NCI-H748 (cell line): ENCODE measurements around the gene OPTC.

Source experiments
- DNase-seq: peaks from one replicate; lab custom pipeline; 2025; ENCODE audit not compliant: unreplicated experiment; lab: John Stamatoyannopoulos, UW

The OPTC gene

DNA sequence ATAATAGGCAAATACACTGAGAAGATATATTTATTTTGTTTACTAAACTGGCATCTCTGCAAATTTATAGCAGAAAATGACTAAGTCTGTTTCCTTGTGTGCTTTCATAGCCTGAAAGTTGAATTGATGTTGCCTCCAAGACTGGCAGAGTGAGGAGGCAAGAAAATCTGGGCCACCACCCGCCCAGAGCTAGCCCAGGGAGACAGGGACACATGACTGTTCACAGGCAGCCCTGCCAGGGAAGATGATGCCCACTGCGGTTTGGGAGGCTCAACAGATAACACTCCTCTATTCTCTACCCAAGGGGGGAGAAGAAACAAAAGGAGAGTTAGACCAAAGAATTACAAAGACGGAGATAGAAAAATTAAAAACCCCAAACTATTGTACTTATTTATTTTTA, 37.1 kb downstream of the OPTC start:
- DNase-seq: no peak

- DNase-seq: no peak
Observed at GRCh38 chr1:203534012-203534411, 40.1 kb downstream of the OPTC start.

DNA sequence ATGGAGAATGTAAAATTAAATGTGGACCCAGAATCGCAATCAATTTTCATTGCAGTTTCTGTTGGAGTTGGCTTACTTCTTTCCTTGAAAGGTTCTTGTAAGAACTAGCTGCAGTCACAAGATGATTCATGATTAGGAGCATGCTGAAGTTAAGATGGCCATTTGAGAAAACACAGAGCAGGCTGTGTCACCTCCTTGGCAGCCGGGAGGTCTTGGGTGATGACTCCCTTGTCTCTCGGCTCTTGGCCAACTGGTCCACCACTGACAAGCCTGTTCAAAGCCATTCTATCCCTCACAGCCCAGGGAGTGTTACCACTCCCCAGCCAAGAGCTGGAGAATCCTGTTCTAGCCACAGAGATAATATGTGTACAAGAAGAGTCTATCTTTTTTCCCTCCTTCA, 40.6 kb downstream of the OPTC start:
- DNase-seq: no peak

GRCh38 chr1:203536575-203536974, 42.6 kb downstream of the OPTC start:
- DNase-seq: no peak

- no peak for DNase-seq
Observed at GRCh38 chr1:203536980-203537455, 43.1 kb downstream of the OPTC start.

- peak; percentile 35 for DNase-seq
Observed at GRCh38 chr1:203537806-203538464, 44.0 kb downstream of the OPTC start.

DNA sequence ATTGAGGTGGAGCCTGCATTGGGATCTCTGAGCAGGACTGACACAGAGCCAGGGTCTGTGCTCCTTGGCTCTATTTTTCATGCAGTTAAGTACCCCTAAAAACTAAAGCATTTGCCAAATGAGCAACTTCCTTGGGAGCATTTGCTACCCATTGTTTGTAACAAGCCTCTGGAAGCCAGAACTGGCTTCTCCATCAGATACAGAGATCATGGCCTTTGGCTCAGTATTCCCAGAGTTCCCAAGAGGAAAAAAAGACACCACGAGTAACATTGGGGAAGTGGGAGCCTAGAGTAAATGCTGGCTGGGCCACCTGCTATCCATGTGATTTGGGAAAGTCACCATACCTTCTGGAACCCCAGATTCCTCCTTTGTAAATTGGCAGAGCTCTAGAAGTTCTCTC, 44.8 kb downstream of the OPTC start:
- no peak for DNase-seq

- DNase-seq: no peak
Observed at GRCh38 chr1:203539831-203540546, 46.0 kb downstream of the OPTC start.

DNA sequence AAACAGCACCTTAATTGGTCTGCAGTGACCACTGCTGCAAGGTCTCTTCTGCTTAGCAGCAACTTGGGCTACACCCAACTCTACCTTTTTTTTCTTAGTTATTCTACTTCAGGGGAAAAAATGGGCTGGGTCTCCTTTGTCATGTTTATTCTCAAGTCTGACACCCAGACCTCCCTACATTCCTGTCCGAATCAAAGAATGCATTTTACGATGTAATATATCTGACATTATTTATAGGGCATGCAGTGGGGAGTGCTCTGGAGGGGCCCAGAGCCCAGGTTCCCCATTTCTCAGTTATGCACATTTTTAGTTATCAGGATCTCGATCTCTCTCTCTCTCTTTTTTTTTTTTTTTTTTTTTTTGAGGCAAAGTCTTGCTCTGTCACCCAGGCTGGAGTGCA, 50.5 kb downstream of the OPTC start:
- DNase-seq: no peak

DNA sequence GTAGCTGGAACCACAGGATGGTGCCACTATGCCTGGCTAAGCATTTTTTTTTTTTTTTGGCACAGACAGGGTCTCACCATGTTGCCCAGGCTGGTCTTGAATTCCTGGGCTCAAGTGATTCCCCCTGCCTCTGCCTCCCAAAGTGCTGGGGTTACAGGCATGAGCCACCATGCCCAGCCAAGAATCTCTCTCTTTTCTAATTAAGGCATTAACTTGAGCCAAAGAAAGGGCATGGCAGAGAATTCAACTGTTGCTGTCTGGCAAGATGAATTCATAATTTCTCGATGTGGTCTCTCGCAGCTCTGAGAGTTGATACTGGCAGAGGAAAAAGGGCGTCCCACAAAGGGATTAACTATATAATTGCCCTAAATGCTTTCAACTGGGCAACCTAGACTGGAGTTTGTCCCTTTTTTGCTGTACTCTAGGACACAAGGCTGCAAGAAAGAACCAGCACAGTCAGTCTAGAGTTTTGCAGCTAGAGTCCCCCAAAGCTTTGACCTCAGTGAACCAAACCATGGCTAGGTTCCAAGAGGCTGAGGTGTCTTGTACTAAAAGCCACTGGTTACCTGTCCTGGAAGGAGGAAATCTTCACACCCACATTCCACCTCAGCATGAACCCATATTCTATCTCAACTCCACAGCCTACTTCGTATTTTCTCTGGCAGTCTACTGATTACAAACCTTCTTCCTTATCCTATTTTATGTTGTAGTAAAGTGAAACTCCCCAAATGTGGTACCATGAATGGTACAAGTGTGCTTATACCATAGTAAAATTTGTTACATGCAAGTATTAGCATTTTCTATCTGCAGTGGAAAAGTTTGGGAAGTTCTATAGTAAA, 51.2 kb downstream of the OPTC start:
- DNase-seq: no peak

GRCh38 chr1:203546274-203546673, 52.3 kb downstream of the OPTC start:
- DNase-seq: no peak

GRCh38 chr1:203547147-203547546, 53.2 kb downstream of the OPTC start:
- DNase-seq: no peak

DNA sequence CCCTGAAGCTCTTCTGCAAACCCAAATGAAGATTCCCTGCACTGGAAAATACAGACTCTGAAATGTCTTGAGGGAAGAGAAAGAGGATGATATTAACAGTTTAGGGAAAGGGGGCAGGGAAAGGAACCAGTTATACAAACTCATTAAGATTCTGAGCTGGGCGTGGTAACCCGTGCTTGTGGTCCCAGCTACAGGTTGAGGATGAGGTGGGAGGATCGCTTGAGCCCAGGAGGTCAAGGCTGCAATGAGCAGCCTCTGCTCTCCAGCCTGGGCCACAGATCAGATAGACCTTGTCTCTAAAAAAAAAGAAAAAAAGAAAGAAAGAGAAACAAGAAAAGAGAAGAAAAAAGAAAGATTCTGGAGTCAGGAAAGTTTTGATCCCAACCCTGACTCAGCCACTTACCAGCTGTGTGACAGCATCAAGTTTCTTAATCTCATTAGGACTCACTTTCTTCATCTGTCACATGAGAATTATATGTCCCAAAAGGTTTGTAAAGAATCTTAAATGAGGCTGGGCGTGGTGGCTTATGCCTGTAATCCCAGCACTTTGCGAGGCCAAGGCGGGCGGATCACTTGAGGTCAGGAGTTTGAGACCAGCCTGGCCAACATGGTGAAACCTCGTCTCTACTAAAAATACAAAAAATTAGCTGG, 53.9 kb downstream of the OPTC start:
- no peak for DNase-seq

- DNase-seq: no peak
Observed at GRCh38 chr1:203548892-203549291, 54.9 kb downstream of the OPTC start.

GRCh38 chr1:203549309-203549708, 55.4 kb downstream of the OPTC start:
- DNase-seq: peak; percentile 47

- DNase-seq: no peak
Observed at GRCh38 chr1:203550846-203551245, 56.9 kb downstream of the OPTC start.

- no peak for DNase-seq
Observed at GRCh38 chr1:203551550-203551949, 57.6 kb downstream of the OPTC start.

DNA sequence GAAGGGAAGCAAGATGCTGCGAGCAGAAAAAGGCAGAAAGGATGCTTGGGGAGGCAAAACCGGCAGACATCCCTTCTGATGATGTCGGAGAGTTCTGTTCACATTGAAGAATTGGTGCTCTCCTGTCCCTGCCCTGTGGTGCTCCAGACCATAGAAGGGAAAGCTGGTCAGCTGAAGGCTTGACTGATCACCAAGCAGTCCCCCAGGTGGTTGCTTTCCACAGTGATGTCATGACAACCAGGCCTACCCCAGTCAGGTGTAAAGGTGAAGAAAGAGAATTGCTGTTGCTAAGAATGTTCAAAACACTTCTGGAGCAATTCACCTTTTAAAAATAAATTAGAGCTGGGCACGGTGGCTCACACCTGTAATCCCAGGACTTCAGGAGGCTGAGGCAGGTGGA, 59.5 kb downstream of the OPTC start:
- no peak for DNase-seq

DNA sequence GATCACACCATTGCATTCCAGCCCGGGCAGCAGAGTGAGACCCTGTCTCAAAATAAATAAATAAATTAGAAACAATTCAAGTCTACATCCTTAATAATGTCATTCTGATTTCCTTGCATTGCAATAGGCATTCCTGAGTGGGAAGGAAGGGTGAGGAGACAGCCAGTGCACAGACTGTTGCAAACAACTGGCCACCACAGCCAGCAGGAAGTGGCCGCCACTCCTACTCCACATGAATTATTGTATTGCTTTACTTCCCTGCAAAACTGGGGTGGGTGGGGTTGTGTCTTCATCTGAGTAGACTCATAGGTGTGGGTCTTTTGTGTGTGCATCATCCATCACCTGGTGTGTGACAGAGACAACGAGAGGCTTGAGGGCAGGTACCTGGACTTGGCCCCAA, 60.1 kb downstream of the OPTC start:
- DNase-seq: no peak

DNA sequence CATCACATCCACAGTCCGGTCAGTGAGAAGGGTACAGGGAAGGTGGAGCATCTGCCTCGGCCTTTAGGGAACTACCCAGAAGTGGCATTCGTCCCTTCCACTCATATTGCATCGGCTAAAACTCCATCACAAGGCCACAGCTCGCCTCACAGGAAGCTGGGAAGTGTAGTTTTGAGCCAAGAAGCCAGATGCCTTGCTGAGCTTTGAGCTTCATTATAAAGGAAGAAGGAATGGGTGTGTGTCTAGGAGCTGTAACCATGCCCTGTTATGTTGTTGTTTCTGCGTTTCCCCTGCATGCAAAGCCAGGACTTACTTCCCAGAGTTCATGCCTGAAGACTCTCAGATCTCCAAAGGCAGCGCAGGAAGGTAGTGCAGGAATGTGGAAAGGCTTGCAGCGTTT, 61.1 kb downstream of the OPTC start:
- DNase-seq: no peak

- no peak for DNase-seq
Observed at GRCh38 chr1:203555511-203556046, 61.6 kb downstream of the OPTC start.
